HFFc6 (cell line): ENCODE data around the gene IFNA4. TPM values are rescaled to one million over a fixed set of nuclear protein-coding genes. Genes with fewer than 3 reads are reported as not detected.
"Not testable (repeated sequence)": the region's sequence is repeated elsewhere in the genome, so short reads cannot be mapped to it uniquely, and the experiment has no call there.

Experiments used
- DNase-seq: peaks from one replicate; pipeline ENCODE4 v3.0.0-alpha.2; 2018
- H3K27ac Mint-ChIP-seq: 2 replicates; pipeline ENCODE4 v1.8.0; 2020; ENCODE audit warnings: mild to moderate bottlenecking, mixed read lengths
- H3K27me3 Mint-ChIP-seq: 2 replicates; pipeline ENCODE4 v1.8.0; 2021; ENCODE audit warnings: mild to moderate bottlenecking, moderate library complexity, mixed read lengths; ENCODE audit not compliant: insufficient read depth
- H3K36me3 Mint-ChIP-seq: 2 replicates; pipeline ENCODE4 v1.8.0; 2021; ENCODE audit warnings: low read depth, mixed read lengths
- H3K4me1 Mint-ChIP-seq: 2 replicates; pipeline ENCODE4 v1.8.0; 2020; ENCODE audit warnings: low read depth, mixed read lengths
- H3K4me3 Mint-ChIP-seq: 2 replicates; pipeline ENCODE4 v1.8.0; 2020; ENCODE audit warnings: mild to moderate bottlenecking, moderate library complexity, mixed read lengths
- H3K9me3 Mint-ChIP-seq: 2 replicates; pipeline ENCODE4 v1.8.0; 2020; ENCODE audit warnings: mild to moderate bottlenecking, mixed read lengths
- long read RNA-seq: library from polyadenylated mRNA; unstranded; transcript quantifications from one replicate; pipeline ENCODE4 v2.0.0, GENCODE V29; 2019
- total RNA-seq, 6 experiments: library from RNA; stranded (reverse); fragmentation: NEBNext Ultra II Directional; extraction: Animal tissue kit (Norgen Biotek cat#: 25700); gene quantifications; 2 replicates in 1 of 6; 3 replicates in 5 of 6; pipeline ENCODE4 v1.2.3, GENCODE V29; 2021
- TF ChIP-seq, protein P1 (sequence below): fragments of 200-600 bp; sonication (generic); IDR thresholded peaks from 2 replicates; pipeline ENCODE4 v1.5.0; 2021; ENCODE audit warnings: antibody characterized with exemption, mild to moderate bottlenecking

The IFNA4 gene
- not detected for total RNA-seq
- long read RNA-seq, result 0 reads

DNA sequence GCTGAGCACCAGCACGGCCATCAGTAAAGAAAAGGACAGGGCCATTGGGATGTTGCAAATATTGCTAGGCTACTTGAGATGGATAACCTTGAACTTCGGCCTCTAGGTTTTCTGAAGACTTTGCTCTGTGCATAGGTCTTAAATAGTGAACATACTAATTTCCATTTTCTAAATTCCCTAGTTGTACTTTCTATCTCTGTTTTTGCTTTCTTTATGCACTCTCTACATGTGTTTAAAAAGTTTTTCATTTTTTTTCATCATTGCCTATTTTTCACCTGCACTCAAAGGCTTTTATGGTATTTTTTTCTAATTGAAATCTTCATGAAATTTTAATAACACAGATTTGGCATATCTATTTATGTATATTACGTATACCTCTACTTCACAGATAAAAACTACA lies at the start of gene IFNA4:
TSS of gene IFNA4 (minus strand) at position 101 of the 400 bp plus-strand sequence. CDS start at position 45, 56 bp downstream.
- H3K27me3 Mint-ChIP-seq, result peaks cover 20% of the 10 kb centered on the region
- H3K9me3 Mint-ChIP-seq, H3K27ac Mint-ChIP-seq, H3K4me3 Mint-ChIP-seq, H3K36me3 Mint-ChIP-seq, DNase-seq, H3K4me1 Mint-ChIP-seq: not testable (repeated sequence)

DNA sequence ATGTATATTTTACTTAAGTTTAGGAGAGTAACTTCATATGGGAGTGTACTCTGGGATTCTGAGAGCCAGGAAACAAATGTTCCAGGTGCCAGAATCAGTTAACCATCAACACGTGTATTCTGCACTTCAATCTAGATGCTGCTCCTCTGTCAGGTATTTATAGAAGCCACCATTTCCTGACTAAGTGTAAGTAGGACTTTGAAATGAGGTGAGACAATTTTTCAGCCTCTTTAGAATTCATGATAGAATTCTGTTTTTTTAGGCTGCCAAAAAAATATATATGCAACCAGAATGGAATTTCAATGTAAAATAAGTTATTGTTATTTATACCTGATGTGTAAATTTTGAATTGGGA lies 49.0 kb upstream of the IFNA4 start:
- H3K4me3 Mint-ChIP-seq, H3K4me1 Mint-ChIP-seq, H3K9me3 Mint-ChIP-seq, H3K36me3 Mint-ChIP-seq, DNase-seq, H3K27ac Mint-ChIP-seq: not testable (repeated sequence)
- peaks cover 38% of the 10 kb centered on the region for H3K27me3 Mint-ChIP-seq

DNA sequence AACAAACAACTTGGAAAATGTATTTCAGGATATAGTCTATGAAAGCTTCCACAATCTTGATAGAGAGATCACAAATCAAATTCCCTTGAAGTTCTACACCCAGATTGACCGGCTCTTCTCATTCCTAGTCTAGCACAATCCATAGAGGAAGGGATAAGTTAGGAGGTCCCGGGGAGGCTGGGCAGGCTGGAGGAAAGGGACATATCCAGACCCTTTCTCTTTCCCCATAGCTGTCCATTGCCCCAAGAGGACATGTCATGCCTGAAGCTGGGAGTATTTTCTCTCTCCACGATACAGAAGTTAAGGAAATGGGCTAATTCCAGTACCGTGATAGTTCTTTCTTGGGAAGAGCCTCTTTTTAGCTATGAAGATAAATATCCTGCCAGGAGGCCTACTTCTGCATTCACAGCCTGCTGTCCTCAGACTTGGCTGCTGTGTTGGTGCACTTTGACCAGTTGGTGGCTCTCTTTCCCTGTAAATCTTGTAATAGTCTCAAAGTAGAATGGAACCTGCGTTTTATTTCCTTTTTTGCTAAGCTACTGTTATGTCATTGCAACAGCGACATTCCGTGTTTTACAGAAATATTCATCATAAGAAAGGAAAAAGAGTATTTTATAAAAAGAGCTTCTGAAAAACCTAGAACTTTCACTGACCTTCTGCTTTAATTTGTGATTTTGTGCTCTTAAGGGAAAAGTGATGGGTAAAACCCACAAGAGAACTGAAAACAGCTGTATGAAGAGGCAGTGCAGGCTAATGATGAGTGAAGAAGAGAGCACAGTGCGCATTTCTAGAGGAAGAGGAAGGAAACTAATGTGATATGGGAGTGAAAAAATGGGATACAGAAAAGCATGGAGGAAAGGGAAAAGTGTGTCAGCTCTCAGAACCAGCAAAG lies 48.3 kb upstream of the IFNA4 start:
- H3K4me1 Mint-ChIP-seq, H3K4me3 Mint-ChIP-seq, H3K27ac Mint-ChIP-seq, H3K36me3 Mint-ChIP-seq, H3K9me3 Mint-ChIP-seq: not testable (repeated sequence)
- H3K27me3 Mint-ChIP-seq, result peaks cover 40% of the 10 kb centered on the region
- peak; percentile 48 for DNase-seq
- TF ChIP-seq, protein P1, sequence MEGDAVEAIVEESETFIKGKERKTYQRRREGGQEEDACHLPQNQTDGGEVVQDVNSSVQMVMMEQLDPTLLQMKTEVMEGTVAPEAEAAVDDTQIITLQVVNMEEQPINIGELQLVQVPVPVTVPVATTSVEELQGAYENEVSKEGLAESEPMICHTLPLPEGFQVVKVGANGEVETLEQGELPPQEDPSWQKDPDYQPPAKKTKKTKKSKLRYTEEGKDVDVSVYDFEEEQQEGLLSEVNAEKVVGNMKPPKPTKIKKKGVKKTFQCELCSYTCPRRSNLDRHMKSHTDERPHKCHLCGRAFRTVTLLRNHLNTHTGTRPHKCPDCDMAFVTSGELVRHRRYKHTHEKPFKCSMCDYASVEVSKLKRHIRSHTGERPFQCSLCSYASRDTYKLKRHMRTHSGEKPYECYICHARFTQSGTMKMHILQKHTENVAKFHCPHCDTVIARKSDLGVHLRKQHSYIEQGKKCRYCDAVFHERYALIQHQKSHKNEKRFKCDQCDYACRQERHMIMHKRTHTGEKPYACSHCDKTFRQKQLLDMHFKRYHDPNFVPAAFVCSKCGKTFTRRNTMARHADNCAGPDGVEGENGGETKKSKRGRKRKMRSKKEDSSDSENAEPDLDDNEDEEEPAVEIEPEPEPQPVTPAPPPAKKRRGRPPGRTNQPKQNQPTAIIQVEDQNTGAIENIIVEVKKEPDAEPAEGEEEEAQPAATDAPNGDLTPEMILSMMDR, result peak; percentile 73

DNA sequence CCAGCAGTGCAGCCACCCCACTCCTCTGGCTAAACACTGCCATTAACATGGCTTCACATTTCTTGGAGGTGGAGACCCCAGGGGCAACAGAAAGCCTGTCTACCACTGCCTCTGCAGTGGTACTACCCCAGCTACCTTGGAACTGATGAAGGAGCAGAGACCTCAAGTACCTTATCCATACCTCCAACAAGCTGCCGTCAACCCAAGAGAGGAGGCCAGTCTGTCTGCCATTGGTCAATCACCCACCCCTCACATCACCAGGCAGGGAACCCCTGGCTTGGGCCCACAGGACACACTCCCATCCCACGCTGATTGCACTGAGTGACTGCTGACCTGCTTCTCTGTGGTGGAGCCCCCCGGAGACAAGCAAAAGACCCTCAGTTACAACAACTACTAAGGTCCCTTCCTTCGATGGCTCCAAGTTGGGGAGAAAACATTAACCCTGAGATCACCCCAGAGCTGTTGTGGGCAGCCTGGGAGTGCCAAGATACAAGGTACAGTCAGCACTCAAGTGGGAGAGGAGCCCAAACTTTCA lies 46.8 kb upstream of the IFNA4 start:
- peaks cover 27% of the 10 kb centered on the region for H3K27me3 Mint-ChIP-seq
- no peak overlapping the region for H3K27ac Mint-ChIP-seq
- no peak overlapping the region for H3K4me3 Mint-ChIP-seq
- H3K36me3 Mint-ChIP-seq, result no peaks in the 10 kb centered on the region
- TF ChIP-seq, protein P1, result no peak
- no peak for DNase-seq
- no peaks in the 10 kb centered on the region for H3K9me3 Mint-ChIP-seq
- no peaks in the 10 kb centered on the region for H3K4me1 Mint-ChIP-seq

GRCh38 chr9:21233258-21233657 lies 45.9 kb upstream of the IFNA4 start:
- TF ChIP-seq, protein P1, result no peak
- no peak for DNase-seq
- Mint-ChIP-seq H3K36me3 (no peaks in the 10 kb centered on the region), H3K4me1 (no peaks in the 10 kb centered on the region), H3K27ac (no peak overlapping the region), H3K27me3 (peaks cover 23% of the 10 kb centered on the region), H3K9me3 (no peaks in the 10 kb centered on the region), H3K4me3 (no peak overlapping the region)

- H3K9me3 Mint-ChIP-seq, result no peaks in the 10 kb centered on the region
- no peak within 1 kb of the TSS for H3K4me3 Mint-ChIP-seq
- H3K36me3 Mint-ChIP-seq, result no peaks in the 10 kb centered on the region
- H3K4me1 Mint-ChIP-seq, result no peaks in the 10 kb centered on the region
- TF ChIP-seq, protein P1, result no peak
- peaks cover 12% of the 10 kb centered on the region for H3K27me3 Mint-ChIP-seq
- H3K27ac Mint-ChIP-seq, result no peak within 1 kb of the TSS
- DNase-seq, result no peak
Measured at GRCh38 chr9:21228122-21228521, 40.7 kb upstream of the IFNA4 start, which contains the start of gene IFNA17. Gene IFNA17 (minus strand): TSS chr9:21228222. CDS start chr9:21228173, 49 bp downstream.

DNA sequence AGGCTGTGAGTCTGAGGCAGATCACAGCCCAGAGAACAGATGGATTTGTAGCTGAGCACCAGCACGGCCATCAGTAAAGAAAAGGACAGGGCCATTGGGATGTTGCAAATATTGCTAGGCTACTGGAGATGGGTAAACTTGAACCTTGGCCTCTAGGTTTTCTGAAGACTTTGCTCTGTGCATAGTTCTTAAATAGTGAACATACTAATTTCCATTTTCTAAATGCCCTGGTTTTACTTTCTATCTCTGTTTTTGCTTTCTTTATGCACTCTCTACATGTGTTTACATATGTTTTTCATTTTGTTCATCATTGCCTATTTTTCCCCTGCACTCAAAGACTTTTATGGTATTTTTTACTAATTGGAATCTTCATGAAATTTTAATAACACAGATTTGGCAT lies 29.8 kb upstream of the IFNA4 start, which contains the start of gene IFNA16:
TSS of gene IFNA16 (minus strand) at position 101 of the 400 bp plus-strand sequence. CDS start at position 95, 6 bp downstream.
- not testable (repeated sequence) for H3K36me3 Mint-ChIP-seq, H3K9me3 Mint-ChIP-seq, H3K27ac Mint-ChIP-seq, DNase-seq, H3K4me1 Mint-ChIP-seq, H3K4me3 Mint-ChIP-seq
- peaks cover 23% of the 10 kb centered on the region for H3K27me3 Mint-ChIP-seq
